CD4-positive, alpha-beta T cell treated with Interleukin-10 for 1 hour (primary cell): ENCODE data around the gene COX5A.
"Not testable (repeated sequence)": the region's sequence is repeated elsewhere in the genome, so short reads cannot be mapped to it uniquely, and the experiment has no call there.

ENCODE experiments used
- DNase-seq: peaks from one replicate; pipeline ENCODE4 v3.0.0-alpha.2; 2020

COX5A gene

DNA sequence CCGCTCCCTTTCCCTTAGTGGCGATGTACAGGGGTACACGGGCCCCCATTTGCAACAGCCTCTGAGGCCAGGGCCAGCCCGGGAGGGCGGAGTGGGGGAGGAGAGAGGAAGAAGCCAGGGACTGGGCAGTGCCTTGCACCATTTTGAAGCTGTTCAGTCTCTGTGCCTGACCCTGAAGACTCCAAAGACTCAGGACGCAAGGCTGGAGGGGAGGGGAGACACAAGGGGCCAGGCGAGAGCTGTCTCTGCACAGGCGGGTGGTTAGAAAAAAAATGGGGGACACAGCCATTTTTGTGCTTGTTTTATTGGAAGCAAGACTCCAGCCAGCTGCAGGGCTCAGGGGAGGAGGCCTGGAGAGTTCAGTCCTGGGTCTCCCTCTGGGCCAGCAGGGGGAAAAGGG is 17.1 kb upstream of the COX5A start:
- no peak for DNase-seq

DNA sequence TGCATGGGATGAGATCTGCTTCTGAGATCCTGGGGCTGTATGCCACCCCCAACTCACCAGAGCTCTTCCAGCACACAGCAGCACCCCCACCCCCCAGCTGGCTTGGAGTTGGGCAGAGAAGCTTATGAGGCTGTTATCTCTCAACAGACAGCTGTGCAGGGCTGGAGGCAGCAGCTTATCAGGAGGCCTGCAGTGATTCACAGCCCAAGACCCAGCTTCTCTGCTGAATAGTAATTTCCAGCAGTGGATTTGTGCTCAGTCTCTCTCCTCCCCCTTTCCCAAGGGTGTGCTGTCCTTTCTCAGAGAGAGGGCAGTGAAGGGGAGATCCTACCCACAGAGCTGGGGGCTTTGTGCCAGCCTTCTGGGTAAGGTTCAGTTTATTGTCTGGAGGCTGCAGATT is 16.6 kb upstream of the COX5A start:
- DNase-seq = no peak

DNA sequence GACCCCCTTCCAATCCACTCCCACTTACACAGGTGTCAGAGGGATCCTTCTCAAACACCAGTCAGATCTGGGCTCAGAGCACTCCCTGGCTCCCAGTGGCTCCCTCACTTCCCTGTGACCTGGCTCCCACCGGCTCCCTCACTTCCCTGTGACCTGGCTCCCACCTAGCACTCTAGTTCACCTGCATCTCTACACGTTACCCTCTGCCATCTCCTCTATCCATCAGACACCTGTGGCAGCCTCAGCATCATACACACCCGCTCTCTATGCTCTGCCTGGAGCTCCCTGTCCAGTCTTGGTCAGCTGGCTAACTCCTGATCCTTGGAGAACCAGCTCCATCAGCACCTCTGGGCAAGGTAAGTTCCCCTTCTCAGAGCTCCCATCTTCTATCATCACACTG is 13.1 kb upstream of the COX5A start:
- DNase-seq = no peak

DNA sequence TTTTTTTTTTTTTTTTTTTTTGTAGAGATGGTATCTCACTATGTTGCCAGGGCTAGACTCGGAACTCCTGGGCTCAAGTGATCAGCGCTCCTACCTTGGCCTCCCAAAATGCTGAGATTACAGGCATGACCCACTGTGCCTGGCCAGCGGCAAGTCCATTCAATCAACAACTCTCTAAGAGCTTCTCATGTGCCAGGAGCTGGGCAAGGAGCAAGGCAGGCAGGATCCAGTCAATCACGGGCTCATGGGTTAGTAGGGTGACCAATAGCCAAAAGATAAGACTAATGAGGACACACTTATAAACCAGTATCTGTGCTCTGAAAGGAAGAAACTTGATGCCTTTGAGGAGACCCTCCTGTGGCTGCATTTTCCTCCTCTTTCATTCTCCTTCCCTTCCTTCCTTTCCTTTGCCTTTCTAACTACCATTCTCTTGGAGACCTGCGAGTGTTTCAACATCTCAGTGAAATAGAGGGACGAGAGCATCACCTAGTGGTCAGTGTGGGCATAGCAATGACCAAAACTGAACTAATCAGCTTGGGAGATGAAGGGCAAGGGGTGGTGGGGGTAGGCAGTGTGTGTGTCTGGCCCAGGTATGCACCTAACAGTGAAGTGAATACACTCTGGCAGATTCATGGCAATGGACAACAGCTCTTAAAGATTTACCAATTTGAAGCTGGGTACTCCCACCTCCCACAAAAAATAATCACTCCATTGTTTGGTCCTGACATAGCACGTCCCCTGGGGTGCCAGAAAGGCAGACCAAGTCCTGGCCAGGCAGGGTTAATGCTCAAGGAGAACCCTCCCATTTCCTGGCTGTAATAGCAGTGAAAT is 12.4 kb upstream of the COX5A start:
- DNase-seq = peak; percentile 86

DNA sequence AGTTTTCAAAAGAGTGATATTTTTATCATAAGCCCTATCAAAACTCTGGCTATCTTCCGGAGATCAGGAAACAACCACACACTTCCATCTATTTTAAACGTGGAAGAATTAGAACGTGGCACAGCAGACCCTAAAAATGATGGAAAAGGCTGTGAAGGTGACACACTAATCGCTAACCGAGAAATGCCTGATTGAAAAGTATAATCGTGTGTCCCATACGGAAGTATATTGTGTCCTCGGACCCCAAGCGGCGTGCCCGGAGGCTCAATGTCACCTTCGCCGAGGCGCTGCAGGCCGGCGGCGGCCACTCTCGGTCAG is 642 bp downstream of the COX5A start:
- DNase-seq = no peak

DNA sequence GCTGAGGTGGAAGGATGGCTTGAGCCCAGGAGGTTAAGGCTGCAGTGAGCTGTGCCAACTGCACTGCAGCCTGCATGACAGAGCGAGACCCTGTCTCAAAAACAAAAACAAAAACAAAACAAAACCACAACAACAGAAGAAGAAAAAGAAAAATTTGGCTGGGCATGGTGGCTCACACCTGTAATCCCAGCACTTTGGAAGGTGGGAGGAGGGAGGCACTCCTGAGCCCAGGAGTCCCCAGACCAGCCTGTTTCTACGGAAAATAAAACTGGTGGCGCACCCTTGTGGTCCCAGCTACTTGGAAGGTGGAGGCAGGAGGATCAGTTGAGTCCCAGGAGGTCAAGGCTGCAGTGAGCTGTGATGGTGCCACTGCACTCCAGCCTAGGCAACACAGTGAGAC is 2.7 kb downstream of the COX5A start:
- DNase-seq = not testable (repeated sequence)

DNA sequence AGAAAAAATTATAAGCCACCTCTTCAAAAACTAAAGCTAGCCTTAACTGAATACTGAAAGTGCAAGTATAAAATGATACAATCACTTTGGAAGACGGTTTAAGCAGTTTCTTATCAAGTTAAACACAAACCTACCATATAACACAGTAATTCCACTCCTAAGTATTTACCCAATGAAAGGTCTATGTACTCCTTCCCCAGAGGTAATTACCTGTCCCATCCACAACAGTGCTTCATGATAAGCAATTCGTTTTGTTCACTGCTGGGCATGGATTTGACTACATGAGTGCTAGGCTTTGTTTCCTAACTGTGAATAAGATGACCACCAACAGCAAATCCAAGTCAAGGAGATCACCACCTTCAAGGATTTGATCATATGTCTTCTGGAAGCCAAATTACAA is 4.3 kb downstream of the COX5A start:
- DNase-seq = no peak

DNA sequence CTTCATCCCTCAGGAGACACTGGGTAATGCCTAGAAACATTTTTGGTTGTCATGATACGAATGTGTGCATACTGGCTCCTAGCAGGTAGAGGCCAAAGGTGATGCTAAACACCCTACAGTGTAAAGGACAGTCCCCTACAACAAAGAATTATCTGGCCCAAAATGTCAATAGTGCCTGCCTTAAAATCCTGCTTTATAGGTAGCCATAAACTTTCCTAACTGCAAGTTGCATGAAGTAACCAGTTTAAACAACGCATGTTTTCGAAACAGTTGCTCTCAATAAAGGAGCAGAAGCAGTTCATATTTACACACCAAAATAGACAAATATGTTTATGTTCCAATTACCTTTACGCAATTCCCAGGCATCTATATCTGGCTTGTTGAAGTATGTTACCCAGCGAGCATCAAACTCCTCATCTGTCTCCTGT is 9.1 kb downstream of the COX5A start:
- DNase-seq = no peak

DNA sequence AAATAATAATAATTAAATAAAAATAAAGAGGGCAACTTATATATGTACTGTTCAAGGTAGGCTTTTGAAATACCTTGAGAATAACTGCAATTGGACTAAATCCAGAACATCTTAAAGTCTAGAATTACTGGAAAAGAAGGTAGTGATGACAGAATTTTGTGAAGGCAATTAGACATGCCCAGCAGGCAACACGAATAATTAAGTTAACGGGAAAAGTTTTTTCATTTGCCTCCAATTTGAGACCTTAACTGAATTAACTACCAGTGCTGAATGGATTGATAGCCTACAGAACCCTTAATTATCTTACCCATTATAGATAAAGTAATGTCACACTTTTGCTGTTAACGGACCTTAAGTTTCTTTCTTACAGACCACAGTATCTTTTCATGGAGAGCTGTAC is 13.3 kb downstream of the COX5A start:
- no peak for DNase-seq

DNA sequence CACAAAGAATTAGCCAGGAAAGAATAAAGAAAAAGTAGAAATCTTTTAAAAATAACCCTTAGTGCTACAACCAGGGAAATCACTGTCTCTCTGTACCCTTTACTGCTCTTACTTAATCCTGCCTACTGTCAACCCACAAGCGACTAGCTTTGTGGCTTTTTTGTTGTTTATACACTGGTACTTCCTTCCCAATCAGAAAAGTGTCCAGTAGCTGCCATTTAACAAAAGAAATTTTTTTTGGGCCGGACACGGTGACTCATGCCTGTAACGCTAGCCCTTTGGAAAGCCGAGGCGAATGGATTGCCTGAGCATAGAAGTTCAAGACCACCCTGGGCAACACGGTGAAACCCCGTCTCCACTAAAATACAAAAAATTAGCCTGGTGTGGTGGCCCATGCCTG is 17.4 kb downstream of the COX5A start:
- no peak for DNase-seq

DNA sequence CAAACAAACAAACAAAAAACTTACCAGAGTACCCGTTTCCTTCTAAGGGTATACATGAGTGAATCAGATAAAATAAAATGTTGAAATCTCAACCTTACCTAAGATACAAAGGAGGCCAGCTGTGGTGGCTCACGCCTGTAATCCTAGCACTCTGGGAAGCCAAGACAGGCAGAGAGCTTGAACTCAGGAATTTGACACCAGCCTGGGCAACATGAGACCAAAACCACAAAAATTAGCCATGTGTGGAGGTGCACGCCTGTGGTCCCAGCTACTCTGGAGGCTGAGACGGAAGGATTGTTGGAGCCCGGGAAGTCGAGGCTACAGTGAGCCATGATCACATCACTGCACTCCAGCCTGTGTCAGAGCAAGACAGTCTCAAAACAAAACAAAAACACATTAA is 20.2 kb downstream of the COX5A start:
- no peak for DNase-seq

DNA sequence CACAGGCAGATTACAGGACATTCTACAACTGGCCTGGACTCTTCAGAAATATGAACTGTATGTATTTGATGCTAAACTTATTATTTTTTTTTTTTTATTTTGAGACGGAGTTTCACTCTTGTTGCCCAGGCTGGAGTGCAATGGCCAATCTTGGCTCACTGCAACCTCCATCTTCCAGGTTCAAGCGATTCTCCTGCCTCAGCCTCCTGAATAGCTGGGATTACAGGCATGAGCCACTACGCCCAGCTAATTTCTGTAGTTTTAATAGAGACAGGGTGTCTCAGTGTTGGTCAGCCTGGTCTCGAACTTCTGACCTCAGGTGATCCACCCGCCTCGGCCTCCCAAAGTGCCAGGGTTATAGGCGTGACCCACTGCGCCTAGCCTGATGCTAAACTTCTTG is 24.1 kb downstream of the COX5A start:
- DNase-seq = not testable (repeated sequence)

DNA sequence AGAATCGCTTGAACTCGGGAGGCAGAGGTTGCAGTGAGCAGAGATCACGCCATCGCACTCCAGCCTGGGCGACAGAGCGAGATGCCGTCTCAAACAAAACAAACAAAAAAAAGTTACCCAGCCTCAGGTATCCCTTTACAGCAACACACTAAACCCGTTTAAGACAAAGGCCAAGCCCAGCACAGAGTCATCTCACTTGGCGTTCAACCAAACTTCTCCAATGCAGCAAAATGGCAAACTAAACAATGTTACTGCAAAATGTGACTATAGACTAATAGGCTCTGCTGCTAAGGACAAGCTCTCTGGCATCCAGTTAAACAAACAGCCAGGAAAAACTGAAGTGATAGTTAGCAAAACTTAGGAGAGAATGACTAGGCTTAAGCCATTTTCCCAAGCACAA is 24.8 kb downstream of the COX5A start:
- DNase-seq = no peak

DNA sequence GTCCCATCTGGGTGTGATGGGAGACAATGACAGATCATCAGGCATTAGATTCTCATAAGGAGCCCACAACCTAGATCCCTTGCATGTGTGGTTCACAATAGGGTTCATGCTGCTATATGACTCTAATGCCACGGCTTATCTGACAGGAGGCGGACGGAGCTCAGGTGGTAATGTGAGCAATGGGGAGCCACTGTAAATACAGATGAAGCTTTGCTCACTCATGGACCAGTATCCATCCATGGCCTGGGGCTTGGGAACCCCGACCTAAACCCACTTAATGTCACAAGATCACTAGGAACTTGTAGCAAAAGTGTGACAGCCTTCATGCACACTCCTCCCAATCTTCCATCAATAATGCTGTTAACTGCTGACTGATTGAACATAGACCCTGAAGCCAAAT is 29.2 kb downstream of the COX5A start:
- no peak for DNase-seq

DNA sequence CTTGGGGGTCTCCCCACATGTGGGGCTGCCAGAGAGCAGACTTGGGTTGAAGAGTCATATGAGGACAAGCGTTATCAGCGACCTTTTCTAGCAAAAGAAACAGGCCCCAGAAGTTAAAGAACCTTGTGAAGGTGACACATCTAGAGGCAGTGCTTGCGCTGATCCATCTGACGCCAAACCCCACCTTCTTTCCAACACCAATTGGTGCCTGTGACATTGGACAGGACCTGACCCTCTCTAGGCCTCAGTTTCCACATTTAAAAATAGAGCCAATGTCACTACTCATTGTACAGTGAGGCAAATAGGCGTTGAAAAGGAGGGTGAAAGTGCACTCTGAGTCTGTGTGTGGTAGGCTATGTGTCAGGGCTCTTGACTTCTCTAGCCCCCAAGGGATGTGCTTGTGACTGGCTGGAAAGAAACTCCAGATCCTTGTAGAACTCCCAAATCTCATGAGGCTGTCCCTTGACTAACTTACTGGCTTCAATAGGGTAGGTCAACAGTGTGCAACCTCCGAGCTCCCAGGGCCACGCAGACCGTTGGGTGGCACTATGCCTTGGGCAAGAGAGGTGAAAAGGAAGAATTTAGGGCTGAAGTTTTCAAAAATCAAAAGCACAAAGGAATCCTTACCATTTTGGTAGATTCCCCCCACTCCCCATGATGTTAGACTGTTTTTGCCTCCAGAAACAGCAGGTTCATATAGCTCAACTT is 30.6 kb downstream of the COX5A start:
- DNase-seq = no peak

DNA sequence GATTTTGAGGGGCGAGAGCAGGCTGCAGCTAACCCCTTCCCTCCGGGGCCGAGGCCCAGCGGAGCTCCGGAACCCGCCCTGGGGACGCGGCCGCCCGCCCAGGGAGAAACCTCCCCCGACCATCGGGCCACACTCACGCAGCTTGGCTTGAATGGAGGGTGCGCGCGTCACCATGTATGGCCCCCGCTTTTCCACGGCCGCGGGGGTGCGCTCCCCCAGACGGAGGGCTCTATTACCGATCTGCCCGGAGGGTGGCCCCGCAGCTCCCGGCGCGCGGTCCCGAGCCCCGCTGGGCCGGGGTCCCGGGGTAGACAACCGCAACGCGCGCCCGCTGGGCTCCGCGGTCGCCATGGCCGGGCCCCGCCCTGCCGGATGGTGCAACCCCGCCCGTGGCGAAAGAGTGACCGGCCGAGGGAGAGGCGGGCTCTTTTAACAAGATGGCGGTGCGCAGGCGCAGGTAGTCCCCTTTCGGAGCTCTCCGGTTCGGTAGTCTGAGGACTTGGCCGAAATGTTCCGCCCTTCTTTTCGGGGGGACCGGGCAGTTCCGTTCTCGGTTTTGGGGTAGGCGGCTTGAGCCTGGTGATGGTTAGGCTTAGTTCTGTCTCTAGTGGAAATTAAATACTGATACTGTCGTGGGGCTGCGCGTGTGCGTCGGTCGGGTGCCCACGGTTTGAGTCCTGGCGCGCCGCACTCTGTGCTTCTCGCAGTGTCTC is 31.3 kb downstream of the COX5A start, which contains the start of gene FAM219B:
Gene FAM219B, minus strand, starts transcription at position 402 of the 713 bp plus-strand sequence. Its CDS starts 51 bp downstream, at position 351.
- DNase-seq = peak; percentile 79

DNA sequence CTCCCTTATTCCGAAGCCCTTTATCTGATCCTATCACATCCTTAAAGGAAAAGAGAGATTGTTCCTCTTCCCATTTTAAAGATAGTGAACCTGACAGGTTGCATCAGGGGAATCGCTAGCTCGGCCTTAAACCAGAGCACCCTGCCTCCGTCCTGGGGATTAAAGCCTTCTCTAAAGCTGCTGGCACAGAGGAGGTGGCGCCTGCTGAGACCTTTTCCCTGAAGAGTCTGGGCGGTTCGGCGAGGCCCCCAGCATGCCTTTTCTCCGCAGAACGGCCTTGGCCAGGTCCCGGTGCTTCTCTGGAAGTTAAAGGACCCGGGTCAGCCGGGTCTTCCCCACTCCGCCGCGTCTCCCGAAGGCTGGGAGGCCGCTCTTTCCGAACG is 31.8 kb downstream of the COX5A start:
- DNase-seq = peak; percentile 22

DNA sequence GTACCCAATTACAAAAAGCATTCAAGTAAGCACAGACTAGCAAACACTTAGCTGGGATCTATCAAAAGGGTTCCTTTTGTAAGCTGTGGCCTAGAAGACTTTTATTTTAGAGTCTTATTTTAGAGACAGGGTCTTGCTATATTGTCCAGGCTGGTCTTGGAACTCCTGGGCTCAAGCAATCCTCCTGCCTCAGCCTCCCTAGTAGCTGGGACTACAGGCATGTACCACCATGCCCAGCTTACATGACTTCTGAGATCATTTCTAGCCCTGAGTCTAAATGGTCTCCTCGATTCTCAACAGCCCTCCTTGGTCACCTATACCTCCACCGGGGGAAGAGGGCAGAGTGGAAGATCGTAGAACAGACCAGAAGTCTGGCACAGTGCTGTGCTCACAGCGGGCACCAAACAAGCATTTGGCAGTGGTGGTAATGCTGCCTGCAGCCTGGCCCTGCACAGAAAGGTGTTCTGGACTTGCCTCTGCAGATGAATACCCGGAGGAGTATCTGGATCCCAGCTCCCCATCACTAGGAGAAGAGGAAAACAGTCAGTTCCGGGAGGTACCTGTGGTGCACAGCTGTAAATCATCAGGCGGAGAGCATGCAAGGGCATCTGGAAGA is 33.6 kb downstream of the COX5A start:
- DNase-seq = no peak

DNA sequence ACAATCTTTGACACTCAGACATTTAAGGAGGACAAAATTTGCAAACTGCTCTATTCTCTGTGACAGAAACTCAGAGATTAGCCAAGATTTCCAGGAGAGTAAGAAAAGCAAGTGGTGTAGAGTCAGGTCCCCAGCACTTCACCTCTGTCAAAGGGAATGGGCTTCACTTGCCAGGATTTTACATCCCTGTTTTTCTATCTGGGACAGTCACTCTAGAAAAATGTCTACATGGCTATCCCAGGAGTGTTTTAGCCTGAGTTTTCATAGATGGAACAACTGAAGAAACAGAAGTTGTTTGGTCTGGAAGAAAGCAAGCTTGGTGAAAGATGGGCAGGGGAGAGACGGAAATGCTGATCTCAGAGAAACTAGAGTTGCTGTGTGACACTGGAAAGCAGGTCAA is 34.2 kb downstream of the COX5A start:
- no peak for DNase-seq

DNA sequence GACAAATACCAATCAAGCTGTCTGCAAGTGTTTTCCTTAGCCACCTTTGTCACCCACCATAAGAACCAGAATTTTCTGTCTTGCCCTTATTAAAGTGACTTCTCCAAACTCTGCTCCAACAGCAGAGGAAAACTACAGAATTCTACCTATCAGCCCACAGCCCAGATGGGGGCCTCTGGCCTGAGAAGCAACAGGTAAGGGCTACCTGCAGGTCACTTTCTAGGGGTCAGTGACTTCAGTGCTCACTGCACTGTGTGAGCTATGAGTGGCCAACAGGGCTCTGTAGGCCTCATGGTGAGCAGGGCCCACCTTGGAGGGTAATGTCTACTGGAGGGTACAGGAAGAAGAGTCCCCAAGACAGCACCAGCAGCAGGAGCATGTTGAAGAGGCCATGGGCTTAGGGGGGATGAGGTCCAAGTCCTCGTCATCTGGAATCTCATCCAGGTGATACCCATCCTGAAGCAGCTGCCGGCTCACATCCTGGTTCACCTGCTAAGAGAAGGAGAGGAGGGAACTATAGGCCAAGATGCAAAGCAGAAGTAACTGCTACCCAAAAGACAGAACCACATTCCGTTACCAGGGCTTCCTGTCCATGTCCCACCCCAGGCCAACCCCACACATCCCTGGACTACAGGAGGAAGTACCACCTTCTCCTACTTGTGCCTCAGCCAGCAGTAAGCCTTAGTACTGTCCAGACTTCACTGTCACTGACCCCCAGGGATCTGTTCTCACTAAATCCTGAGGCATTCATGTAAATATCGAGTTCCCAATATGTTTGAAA is 35.4 kb downstream of the COX5A start:
- DNase-seq = no peak

DNA sequence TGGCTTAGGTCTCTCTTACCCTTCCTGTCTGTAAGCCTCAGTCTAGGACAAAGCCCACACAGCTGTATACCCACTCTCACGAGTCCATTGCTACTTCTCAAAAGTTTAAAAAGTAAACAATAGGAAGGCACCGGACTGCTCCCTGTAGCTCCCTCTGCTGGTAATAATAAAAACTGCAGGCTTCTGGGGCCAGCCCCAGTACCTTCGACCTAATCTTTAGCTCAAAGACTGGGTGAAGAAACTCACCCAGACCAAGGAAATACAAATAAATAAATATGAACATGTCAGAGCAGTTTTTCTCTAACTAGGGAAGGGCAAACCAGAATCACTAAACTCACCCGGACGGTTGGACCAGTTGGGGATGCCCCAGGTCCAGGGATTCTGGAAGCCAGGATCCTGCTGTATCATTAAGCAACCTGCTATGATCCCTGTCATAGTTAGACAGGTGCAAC is 36.2 kb downstream of the COX5A start:
- peak; percentile 82 for DNase-seq

DNA sequence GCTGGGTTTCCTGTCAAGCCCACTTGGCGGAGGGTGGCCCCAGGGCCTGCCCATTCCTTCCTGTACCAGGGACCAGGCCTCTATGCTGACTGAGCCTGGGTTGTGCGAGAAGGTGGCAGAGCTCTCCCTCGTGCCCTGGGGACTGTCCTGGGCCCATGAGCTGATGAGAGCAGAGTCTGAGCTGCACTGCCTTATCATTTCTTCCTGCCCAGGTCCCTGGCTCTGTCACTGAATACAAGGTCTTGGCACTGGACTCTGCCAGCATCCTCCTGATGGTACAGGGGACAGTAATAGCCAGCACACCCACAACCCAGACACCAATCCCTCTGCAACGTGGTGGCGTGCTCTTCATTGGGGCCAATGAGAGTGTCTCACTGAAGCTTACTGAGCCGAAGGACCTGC is 40.6 kb downstream of the COX5A start:
- DNase-seq = no peak

DNA sequence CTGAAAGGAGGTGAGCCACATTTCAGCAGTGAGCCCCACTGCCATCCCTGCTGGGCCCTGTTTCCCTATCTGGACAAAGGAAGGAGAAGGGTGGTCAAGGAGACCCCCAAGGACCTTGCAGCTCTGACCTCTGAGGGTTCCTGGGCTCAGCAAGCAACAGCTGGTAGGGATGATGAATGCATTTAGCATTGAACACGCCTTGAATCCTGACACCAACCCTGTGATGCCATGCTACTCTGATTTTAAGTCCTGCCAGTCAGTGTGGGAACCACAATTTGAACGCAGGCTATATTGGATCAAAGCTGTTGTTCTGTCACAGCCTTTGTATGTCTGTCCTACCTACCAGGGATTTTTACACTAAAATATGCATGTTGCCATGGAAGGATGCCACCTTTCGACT is 41.6 kb downstream of the COX5A start:
- no peak for DNase-seq
